Measurements from ENCODE around the gene INTS13. TPM values are rescaled to one million over a fixed set of nuclear protein-coding genes. Genes with fewer than 3 reads are reported as not detected.

The INTS13 gene
- total RNA-seq, 1 donor from 2014 or later = 25.5 TPM

DNA sequence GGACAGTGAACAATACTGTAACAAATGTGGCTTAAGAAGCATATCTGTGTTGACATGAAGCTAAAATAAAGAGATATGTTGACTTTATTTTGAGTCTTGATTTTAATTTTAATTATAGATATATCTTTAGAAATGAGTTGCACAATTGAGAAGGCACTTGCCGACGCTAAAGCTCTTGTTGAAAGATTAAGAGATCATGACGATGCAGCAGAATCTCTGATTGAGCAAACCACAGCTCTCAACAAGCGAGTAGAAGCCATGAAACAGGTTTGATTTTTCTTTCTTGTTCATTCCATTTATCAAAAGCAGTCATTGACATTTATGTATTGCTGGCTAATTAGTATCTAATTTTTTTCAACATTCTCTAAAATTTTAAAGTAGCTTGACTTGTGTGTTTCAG, 16.2 kb upstream of the INTS13 start:
- peaks cover 27% of the 10 kb centered on the region for H3K36me3 Mint-ChIP-seq
- H3K27ac Mint-ChIP-seq = no peak overlapping the region
- TF ChIP-seq, protein P1, sequence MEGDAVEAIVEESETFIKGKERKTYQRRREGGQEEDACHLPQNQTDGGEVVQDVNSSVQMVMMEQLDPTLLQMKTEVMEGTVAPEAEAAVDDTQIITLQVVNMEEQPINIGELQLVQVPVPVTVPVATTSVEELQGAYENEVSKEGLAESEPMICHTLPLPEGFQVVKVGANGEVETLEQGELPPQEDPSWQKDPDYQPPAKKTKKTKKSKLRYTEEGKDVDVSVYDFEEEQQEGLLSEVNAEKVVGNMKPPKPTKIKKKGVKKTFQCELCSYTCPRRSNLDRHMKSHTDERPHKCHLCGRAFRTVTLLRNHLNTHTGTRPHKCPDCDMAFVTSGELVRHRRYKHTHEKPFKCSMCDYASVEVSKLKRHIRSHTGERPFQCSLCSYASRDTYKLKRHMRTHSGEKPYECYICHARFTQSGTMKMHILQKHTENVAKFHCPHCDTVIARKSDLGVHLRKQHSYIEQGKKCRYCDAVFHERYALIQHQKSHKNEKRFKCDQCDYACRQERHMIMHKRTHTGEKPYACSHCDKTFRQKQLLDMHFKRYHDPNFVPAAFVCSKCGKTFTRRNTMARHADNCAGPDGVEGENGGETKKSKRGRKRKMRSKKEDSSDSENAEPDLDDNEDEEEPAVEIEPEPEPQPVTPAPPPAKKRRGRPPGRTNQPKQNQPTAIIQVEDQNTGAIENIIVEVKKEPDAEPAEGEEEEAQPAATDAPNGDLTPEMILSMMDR (IDR thresholded peaks at IDR 0.05; ENCODE audit: unreplicated experiment) = no peak
- no peaks in the 10 kb centered on the region for H3K9me3 Mint-ChIP-seq
- no peaks in the 10 kb centered on the region for H3K27me3 Mint-ChIP-seq (ENCODE audit: low read depth)
- DNase-seq (ENCODE audit: low spot score in 2 of 2, unreplicated experiment in 2 of 2) = no peak
- no peaks in the 10 kb centered on the region for H3K4me1 Mint-ChIP-seq
- H3K4me3 Mint-ChIP-seq = no peak overlapping the region

DNA sequence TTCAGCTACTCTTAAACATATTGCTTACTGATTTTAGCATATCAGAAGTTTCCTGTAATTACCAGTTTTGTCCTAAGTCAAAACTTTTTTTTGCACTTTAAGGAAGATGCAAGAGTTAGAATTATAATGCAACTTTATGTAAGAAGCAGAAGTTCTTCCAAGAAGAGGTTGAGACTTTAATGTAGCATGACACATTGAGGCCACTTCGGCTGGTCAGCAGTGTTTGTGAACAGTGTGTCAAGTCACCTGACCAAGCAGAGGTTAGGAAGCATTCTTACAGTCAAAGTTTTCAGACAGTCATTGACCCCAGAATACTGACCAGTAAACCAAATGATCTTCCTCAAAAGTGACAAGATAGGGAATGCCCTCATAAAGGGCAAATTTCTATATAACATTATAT, 15.7 kb upstream of the INTS13 start:
- TF ChIP-seq, protein P1 (IDR thresholded peaks at IDR 0.05; ENCODE audit: unreplicated experiment) = no peak
- no peak overlapping the region for H3K4me3 Mint-ChIP-seq
- H3K4me1 Mint-ChIP-seq = no peaks in the 10 kb centered on the region
- peaks cover 2% of the 10 kb centered on the region for H3K9me3 Mint-ChIP-seq
- H3K27ac Mint-ChIP-seq = no peak overlapping the region
- peaks cover 27% of the 10 kb centered on the region for H3K36me3 Mint-ChIP-seq
- no peaks in the 10 kb centered on the region for H3K27me3 Mint-ChIP-seq (ENCODE audit: low read depth)
- no peak for DNase-seq (ENCODE audit: low spot score in 2 of 2, unreplicated experiment in 2 of 2)

DNA sequence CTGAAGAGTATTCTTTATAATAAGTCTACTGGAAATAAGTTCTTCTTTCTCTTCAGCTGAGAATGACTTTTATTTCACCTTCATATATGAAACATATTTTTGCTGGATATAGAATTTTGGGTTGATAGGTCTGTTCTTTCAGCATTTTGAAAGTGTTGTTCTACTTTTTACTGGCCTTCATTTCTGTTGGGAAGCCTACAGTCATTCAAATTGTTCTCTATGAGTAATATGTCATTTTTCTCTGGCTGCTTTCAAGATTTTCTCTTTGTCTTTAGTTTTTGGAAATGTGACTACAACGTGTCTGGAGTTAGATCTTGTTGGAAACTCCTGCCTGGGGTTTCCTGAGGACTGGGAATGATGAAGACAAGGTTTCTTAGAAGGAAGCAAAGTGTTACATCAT, 10.5 kb upstream of the INTS13 start:
- Mint-ChIP-seq H3K4me1 (no peaks in the 10 kb centered on the region), H3K4me3 (no peak overlapping the region), H3K9me3 (peaks cover 30% of the 10 kb centered on the region), H3K27ac (no peak overlapping the region), H3K27me3 (ENCODE audit: low read depth) (no peaks in the 10 kb centered on the region), H3K36me3 (peaks cover 47% of the 10 kb centered on the region)
- TF ChIP-seq, protein P1 (IDR thresholded peaks at IDR 0.05; ENCODE audit: unreplicated experiment) = no peak
- no peak for DNase-seq (ENCODE audit: low spot score in 2 of 2, unreplicated experiment in 2 of 2)

DNA sequence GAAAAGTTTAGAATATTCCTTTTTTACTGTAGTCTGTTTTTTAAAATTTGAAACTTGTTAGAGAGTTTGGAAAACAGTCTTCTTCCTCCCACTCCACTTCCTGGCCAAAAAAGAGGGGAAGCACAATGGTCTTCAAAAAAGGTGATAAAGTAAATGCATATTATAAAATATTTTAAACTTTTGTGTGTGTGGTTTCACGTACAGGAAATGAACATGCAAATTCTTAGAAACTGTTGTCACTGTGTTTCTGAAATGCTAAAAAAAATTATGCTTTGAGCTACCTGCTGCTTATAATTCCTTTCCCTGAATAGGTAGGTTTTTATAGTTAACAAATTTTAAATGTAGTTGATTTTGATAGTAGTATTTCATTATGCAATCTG, 3.4 kb upstream of the INTS13 start:
- no peak for DNase-seq (ENCODE audit: low spot score in 2 of 2, unreplicated experiment in 2 of 2)
- no peak overlapping the region for H3K27ac Mint-ChIP-seq
- H3K36me3 Mint-ChIP-seq = peaks cover 18% of the 10 kb centered on the region
- H3K9me3 Mint-ChIP-seq = peaks cover 11% of the 10 kb centered on the region
- H3K27me3 Mint-ChIP-seq (ENCODE audit: low read depth) = no peaks in the 10 kb centered on the region
- TF ChIP-seq, protein P1 (IDR thresholded peaks at IDR 0.05; ENCODE audit: unreplicated experiment) = no peak
- peaks cover 21% of the 10 kb centered on the region for H3K4me1 Mint-ChIP-seq
- H3K4me3 Mint-ChIP-seq = no peak overlapping the region

DNA sequence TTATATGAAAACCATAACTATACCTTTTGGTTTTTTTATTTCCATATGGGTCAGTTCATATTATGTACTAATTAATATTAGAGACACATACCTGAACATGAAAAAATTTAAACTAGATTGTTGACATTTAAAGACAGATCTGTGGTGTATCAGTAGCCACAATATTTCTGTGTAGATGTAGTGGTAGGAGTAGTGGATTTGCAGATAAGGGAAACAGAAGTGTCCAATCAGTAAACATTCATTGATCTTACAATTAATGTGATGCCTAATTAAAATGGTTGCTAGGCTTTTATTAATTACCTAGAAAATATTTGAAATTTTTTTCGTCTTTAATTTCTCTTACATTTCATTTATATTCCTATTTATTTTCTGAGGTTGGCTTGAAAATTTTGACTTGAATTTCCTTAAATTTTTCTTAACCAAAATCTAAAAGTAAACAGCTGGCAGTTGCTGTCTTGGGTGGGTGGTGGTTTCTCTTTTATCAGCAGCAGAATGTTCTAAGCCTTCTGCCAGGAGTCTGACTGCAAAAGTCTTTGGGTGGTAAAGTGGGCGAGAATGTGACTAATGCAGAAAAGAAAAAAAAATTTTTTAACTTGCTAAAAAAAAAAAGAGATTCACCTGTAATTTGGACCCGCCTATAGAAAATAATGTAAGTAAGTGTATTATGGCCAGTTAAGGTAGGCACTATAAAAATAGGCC, 2.9 kb upstream of the INTS13 start:
- H3K27ac Mint-ChIP-seq = no peak overlapping the region
- peaks cover 7% of the 10 kb centered on the region for H3K9me3 Mint-ChIP-seq
- H3K36me3 Mint-ChIP-seq = peaks cover 13% of the 10 kb centered on the region
- peaks cover 26% of the 10 kb centered on the region for H3K4me1 Mint-ChIP-seq
- no peak for DNase-seq (ENCODE audit: low spot score in 2 of 2, unreplicated experiment in 2 of 2)
- H3K4me3 Mint-ChIP-seq = no peak overlapping the region
- no peaks in the 10 kb centered on the region for H3K27me3 Mint-ChIP-seq (ENCODE audit: low read depth)
- TF ChIP-seq, protein P1 (IDR thresholded peaks at IDR 0.05; ENCODE audit: unreplicated experiment) = no peak
